A204.1 (cell line): ENCODE data around the gene TDP2.
"Not testable (repeated sequence)": the region's sequence is repeated elsewhere in the genome, so short reads cannot be mapped to it uniquely, and the experiment has no call there.

ENCODE experiments used
- FAIRE-seq: peaks from 2 replicates; lab custom pipeline; 2012; peaks lifted over from hg19 to GRCh38; lab: Jason Lieb, UNC

TDP2 gene

DNA sequence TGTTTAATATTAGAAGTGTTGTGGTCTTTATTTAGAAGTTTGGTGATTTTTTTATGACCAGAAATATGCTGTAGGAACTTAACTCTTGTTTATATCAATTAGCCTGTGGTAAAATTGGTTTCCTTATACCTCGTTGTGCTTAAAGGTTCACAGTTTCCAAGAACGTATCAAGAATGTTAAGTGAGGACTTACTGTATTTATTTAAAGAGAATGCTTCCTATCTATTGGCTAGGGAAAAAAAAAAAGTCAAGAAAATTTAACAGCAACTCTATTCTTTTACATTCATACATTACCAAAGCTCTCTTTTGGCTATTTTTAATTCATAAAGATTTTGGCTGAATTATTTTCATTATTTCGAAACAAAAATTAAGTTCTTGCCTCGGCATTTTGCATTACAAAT lies 22.3 kb downstream of the TDP2 start:
- no peak for FAIRE-seq

DNA sequence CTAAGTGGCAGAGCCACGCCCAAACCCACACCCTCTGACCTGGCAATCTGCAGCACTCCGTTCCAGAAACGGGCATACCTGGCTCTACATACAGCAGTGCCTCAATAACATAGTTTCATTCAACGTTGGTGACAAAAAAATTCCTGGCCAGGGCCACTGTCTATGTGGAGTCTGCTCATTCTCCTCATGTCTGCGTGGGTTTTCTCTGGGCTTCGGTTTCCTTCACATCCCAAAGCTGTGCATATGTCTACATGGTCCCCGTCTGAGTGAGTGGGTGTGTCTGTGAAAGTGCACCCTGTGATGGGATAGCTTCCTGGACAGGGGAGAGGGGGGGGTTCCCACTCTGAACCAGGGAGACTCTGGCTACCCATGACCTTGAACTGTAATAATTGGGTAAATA lies 22.8 kb downstream of the TDP2 start:
- no peak for FAIRE-seq

DNA sequence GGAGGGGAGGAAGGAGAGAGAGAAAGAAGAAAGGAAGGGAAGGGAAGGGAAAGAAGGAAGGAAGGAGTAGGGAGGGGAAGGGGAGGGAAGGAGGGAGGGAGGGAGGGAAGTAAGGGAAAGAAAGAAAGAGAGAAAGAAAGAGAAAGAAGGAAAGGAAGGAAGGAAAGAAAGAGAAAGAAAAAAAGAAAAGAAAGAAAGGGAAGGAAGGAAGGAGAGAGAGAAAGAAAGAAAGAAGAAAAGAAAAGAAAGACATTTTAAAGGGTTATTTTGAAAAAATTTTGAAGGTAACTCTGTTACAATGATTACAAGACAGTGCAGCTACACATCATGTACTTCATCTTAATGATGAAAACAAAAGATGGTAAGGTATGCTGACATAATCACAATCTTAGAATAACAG lies 24.6 kb downstream of the TDP2 start:
- FAIRE-seq, result no peak

DNA sequence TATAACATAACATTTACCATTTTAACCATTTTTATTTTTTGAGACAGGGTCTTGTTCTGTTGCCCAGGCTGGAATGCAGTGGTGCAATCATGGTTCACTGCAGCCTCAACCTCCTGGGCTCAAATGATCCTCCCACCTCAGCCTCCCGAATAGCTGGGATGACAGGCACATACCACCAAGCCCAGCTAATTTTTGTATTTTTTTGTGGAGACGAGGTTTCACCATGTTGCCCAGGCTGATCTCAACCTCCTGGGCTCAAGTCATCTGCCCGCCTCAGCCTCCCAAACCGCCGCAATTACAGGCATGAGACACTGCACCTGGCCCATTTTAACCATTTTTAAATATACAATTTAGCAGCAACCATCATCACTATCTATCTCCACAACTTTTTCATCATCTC lies 26.1 kb downstream of the TDP2 start:
- not testable (repeated sequence) for FAIRE-seq

DNA sequence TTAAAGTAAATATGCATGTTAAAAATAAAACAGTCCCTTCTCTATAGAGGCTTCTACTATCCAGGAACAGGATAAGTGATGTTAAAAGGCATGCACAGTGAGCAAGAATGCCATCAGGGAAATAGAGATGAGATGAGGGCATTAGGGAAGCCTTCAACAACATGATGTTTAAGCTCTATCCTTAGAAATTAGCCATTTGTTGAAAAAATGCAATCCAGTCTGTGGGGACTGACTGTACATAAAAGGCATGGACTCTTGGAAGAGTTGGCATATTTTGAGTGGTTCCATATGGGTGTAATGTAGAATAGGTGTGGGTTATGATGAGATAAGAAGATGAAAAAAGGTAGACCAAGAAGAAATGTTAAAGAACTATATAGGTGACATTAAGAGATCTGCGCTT lies 26.5 kb downstream of the TDP2 start:
- FAIRE-seq, result no peak

DNA sequence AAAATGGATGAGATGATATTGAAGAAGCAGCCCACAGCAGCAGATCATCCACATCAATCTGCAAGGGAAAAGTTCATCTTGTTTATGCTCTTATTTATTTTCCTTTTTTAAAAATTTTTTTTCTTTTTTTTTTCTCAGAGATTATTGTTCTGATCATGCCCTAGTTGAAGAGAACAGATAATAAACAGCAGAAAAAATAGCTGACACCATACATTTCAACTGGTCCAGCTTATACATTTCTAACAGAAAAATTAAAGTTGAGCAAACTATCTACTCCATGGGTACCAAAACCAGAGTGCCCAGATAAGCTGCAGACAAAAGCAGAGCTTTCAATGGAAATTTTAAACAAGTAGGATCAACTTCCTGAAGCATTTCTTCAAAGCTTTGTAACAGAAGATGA lies 30.0 kb downstream of the TDP2 start:
- FAIRE-seq, result no peak

DNA sequence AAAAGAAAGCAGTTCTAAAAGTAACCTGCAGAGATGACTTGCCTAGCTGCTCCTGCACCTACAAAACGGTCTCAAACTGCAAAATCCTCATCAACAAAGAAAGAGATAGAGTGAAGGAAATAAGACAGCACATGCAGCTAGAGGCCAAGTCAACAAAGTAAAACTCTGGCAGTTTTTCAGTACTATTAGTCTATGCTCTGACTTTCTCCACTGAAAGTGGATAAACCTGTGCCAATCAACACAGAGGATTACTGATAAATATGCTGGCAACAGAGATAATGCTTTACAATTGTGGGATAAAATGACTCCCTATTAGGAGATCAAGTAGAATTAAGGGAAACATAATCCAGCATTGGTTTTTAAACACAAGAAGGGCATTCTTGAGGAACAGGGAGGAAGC lies 34.1 kb downstream of the TDP2 start:
- no peak for FAIRE-seq

DNA sequence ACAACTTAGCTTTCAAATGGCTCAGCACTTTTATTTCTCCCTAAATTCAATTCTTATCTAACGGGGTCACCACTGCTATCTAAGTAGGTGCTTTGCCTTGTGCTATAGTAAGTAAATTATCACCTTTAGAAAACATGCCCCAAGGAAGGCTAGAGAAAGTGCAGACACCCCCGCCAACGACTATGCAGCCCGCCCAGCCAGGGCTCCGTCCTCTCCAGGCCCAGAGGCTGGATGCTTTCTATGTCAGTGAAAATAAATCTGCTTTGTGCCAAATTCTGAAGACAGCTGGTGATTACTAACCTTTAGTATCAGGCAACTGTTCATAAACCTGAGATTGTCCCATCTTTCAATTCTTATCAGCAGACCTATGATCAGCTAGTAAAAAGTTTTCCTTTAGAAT lies 35.0 kb downstream of the TDP2 start:
- no peak for FAIRE-seq

DNA sequence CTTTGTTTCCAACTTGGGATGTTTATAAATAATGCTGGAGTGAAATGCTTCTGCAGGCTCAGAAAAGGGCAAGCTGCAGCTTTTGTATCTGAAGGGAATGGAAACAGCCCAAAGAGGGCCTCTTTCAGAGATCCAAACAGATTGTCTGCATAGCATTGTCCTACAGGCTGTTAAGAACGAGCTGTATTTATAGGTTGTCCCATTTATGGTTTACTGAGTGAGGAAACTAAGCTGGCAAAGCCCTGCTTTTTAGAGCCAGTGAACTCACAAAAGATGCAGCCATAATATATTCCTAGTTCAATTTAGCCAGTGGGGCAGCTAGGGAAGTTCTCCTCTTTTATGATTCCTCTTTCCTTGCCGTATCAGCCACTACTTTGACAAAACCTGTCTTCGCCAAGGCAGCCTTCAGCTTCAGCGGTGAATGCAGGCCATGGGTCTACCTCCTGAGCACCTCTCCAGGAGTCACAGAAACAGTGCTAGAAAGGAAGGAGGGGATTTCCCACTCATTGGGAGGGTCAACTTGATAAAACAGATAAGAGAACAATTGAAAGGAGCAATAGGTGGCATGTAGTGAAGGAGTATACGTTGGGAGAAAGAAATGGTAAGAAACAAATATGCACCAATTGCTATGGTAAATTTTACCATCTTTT lies 35.7 kb downstream of the TDP2 start:
- no peak for FAIRE-seq

DNA sequence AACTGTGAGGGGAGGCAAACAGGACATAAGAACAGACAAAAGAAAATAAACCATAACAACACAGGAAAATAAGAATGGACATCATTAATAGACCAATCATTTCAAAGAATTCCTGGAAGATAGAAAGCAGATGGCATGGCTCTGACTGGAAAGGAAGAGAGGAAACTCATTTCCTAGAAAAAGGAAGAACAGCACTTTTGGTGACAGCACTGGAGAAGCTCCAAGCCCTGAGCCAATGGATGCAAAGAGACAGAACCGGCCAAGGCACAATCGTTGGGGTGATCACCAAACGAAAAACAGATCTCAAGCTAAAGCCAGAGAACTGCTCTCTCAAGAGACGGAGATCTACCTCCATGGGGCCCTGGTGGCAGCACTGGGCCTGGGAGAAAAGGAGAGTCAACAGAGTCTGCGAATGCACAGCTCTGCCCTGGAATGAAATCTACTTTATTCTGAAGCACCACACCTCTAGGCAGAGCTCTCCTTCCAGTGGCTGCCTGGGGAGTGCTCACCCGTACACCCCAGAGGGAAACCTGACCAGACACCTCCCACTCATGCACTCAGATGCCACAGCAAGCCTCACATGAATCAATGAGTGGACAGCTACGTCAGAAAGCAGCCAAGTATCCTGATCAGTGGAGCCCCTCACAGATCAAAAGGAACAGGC lies 44.9 kb downstream of the TDP2 start:
- no peak for FAIRE-seq

DNA sequence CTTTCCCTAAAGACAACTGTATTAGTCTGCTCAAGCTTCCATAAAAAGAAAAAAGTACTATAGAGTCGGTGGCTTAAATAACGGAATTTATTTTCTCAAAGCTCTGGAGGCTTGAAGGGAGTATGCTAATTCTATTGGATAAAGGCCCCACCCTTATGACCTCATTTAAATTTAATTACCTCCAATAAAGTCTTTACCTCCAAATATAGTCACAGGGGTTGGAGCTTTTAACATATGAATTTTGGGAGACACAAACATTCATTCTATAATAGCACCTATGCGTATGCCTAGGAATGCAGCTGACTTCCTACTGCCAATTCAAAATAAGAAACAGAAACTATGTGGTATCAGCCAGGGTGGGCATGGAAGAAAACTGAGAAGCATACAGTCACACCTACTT lies 46.1 kb downstream of the TDP2 start:
- FAIRE-seq, result no peak

DNA sequence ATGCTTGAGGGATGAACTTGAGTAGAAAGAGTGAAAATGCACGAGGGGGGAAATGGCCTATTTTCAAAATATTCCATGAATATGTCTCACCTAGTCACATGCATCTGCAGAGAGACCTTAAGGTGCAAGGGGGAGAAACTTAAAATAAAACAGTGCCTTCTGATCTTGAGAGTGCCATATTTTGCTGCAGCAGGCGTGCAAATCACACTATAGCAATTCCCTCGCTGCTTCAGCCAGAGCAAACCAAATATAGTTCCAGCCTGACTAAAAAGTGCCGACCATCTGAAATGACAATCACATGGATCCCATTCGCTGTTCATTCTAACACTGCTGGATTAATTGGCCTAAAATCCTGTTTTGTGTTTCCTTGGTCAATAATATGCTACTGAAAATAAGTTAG lies 47.0 kb downstream of the TDP2 start:
- FAIRE-seq, result no peak

DNA sequence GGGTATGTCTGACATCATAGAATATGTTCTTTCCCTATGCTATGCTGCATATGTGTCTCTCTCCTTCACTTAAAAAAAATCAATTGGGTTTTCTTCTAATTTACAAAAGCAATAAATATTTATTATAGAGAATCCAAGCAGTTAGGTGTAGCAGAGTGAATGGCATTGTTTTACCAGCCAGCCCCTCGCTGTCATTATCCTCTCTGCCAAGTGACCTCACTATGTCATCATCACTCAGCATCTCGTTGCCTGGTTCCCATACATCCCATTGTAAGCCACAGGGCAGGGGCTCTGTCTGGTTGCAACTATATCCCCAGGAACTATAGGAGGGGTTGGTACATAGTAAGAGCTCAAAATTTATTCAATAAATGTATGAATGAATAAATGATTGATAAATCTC lies 52.1 kb downstream of the TDP2 start:
- no peak for FAIRE-seq

DNA sequence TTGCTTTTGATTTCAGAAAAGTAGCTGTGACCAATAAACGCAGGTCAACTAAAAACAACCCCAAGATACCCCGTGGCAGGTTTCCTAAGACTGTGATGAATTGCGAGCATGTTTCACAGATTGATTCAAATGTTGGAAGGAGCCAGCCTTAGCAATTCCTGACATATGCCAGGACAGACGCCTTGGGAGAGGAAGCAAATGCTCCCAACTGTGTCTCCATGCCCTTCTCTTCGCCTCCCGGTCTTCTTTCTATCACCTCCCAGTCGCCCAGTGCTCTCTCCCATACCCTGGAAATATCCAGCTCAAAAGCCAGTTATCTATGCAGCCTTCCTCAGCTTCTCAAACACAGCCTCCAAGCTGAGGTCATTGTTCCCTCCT lies 52.7 kb downstream of the TDP2 start:
- FAIRE-seq, result no peak

DNA sequence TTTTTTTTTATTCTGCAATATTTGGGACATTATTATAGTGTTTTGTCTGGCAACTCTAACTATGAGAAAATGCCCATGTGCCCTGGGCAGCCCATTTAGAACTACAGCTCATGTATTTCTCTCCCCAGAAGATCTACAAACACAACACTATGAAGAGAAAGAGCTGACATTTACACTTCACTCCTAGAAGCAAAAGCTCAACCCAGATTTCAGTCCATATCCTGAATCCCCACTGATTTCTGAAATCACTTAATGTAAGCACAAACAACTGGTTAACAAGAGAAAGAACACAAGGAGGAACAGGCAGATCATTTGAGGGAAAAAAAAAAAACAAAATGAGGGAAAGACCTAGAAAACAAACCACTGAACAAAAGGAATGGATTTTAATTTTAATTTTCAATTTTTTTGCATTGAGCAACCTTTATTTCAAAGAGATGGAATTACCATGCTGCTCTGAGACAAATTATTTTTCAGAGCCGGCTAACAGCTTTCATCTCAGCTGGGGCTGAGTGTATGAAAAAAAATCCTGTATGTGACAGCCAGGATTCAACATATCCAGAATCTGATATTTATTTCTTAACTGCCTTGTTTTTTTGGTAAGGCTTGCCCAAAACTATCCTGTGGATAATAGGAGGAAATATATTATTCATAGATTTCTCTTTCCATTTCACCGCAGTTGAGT lies 53.2 kb downstream of the TDP2 start:
- FAIRE-seq, result no peak

DNA sequence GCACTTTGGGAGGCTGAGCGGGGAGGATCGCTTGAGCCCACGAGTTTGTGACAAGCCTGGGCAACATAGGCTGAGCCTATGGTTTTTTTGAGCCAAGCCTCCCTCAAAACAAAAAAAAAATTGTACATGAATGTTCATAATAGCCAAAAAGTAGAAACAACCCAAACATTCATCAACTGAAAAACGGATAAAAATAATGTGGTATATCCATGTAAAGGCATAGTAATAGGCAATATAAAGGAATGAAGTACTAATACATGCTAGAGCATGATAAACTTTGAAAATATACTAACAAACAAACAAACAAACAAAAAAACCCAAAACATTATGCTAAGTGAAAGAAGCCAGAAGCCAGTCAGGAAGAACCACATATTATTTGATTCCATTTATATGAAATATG lies 56.0 kb downstream of the TDP2 start:
- no peak for FAIRE-seq

DNA sequence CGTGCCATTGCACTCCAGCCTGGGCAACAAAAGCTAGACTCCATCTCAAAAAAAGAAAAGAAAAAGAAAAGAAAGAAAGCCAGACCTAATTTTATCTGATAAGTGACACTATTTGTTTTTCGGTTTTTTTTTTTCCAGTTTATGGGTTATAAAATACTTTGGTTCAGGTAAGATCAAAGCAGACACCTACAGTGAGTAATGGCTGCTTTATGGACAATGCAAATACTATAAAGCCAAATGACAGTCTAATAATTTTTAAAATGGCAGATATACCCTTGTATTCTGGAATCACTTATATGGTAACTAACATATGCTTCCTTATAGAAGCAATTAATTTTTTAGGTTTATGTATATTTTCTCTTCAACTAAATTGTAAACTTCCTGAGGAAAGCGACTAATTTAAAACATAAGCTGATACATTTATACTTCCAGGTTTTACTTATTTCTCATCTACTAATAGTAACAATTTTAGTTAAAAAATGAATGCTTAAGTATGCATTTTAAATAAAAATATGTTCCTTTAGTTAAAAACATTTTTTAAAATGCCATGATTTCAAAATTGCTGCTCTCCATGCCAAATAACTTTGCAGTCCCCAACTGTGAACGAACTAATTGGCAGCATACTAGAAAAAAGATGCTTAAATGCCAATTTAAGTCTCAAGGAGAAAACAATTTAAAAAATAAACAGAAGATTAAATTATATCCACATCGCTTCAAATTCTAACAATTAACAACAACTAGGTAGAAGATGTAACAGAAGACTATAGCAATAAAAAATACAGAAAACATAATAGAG lies 59.2 kb downstream of the TDP2 start:
- peak; percentile 51 for FAIRE-seq

DNA sequence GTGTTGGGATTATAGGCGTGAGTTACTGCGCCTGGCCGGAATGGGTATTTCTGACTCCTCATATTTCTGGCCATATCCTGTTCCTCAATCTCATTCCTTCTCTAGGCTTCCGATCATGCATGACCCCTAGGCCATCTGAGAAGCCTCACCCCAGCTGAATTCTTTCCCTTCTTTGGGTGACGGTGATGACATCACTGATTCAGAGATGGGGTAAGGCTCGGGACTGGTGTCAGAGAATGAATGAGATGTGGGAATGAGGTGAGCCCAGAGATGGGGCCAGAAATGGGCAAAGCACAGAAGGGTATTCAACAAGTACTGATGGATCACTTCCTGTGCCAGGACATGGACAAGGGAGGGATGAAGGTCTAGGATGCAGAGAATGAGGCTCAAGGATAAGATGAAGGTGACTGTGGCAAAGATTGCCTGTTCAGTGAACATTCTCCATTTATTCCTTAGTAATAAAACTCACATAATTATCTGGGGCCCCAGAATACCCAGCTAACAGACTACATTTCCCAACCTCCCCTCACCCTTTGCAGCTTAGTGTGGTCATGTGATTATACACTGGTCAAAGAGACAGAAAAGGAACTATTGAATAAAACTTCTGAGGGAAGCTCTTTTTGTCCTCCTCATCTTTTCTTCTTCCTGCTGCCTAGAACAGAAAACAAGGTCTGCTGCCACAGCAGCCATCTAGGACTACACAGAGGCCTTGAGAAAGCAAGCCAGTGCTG lies 60.3 kb downstream of the TDP2 start:
- FAIRE-seq, result no peak

DNA sequence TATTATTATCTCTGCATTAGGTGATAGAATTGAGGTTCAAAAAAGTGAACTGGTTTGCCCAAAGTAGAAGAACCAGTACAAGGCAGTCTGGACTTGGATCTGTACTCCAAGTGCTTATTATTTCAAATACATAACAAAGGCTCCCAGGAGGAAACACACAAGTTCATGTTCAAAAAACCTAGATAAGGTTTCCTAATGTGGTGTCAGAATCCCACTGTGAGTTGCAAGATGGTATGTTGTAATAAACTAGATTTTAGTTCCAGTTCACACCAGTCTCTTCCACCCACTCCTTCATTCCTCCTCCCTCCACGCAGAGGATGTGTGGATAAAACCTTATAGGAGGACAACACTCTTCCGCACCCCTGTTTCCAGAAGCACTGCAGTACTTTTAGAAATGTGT lies 63.5 kb downstream of the TDP2 start:
- FAIRE-seq, result no peak

DNA sequence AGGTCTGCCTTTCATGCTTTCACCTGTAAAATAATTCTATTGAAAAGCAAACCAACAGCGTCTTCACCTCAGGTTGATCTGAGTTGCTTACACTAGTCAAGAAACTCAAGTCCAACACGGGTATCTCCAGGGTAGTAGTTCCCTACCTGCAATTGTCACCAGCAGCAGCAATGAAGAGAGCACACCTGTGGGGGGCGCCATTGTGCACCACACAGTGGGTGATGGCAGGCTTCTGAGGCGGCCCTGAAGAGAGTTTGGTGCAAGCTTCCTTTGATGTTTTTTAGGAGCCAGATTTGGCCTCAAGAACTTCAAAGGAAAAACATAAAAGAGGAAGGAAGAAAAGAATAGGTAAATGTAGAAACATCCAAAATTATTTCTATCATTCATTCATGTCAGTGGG lies 65.8 kb downstream of the TDP2 start:
- FAIRE-seq, result no peak
